22Rv1 (cell line): ENCODE measurements around the gene ST3GAL6.

Experiments
- ZFX ChIP-seq: fragments of 450-650 bp; IDR thresholded peaks from 2 replicates; pipeline ENCODE4 v1.6.1; 2017; ENCODE audit warnings: antibody characterized with exemption, borderline replicate concordance
- TF ChIP-seq, protein P1 (sequence below): fragments of 450-650 bp; IDR thresholded peaks from 2 replicates; pipeline ENCODE4 v1.5.1; 2017; ENCODE audit warnings: mild to moderate bottlenecking

DNA sequence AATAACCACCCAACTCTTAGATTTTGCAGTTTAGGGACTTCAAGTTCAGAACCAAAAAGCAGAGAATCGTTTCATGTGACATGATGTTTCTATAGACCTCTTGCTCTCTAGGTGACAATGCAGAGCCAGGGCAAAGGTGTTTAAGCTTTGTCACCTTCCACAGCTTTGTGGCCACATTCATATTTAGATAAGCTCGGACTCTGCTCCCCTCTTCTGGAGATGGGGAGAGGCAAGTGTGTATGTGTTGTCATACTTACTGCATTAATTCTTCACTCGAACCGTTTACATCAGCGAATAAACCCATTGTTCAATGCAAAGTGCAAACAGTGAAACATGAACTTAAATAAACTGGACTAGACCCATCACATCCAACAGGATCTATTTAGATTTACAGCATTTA lies 33.2 kb downstream of the ST3GAL6 start:
- TF ChIP-seq, protein P1, sequence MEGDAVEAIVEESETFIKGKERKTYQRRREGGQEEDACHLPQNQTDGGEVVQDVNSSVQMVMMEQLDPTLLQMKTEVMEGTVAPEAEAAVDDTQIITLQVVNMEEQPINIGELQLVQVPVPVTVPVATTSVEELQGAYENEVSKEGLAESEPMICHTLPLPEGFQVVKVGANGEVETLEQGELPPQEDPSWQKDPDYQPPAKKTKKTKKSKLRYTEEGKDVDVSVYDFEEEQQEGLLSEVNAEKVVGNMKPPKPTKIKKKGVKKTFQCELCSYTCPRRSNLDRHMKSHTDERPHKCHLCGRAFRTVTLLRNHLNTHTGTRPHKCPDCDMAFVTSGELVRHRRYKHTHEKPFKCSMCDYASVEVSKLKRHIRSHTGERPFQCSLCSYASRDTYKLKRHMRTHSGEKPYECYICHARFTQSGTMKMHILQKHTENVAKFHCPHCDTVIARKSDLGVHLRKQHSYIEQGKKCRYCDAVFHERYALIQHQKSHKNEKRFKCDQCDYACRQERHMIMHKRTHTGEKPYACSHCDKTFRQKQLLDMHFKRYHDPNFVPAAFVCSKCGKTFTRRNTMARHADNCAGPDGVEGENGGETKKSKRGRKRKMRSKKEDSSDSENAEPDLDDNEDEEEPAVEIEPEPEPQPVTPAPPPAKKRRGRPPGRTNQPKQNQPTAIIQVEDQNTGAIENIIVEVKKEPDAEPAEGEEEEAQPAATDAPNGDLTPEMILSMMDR: no peak
- TF ChIP-seq ZFX: no peak
